ENCODE data around the gene GABBR2.

Gene GABBR2

DNA sequence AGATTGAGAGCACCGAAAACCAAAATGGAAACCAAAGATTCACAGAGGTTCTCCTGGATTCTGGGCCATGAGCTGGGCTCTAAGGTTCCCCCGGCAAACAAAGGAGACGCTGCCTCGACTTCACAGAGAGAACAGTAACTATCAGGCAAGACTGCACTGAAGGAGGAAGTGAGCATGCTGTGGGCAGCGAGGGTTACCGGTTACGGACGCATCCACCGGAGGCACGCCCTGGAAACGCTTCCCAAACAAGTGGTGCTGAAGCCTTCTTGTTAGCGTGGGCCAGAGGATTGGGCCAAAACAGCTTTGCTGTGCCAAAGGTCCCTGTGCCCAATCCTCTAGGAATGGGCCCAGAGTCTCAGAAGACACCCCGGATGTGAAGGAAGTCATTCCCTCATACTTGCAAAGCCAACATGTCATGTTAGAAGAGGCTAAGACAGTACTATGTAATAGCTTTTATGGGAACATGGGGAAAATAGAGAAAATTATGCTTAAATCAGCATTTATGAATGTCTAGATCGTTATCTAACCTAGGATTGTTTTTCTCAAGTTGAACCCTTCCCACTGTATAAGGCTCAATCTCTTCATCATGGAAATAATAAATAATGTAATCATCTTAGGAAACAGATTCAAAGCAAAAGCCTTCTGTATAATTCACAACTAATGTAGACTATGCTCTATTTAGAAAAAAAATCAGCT is 145.4 kb downstream of the GABBR2 start:
- H3K9ac ChIP-seq (ENCODE audit: low read length): no peak overlapping the region
- no CpG with 5 or more reads among the region's 14 CpGs for WGBS (ENCODE audit: extremely low coverage, insufficient coverage, insufficient read length)
- no peaks in the 10 kb centered on the region for H3K4me1 ChIP-seq (ENCODE audit: control insufficient read depth in 1 of 2, insufficient read depth in 2 of 2, low read length in 2 of 2)
- H2BK12ac ChIP-seq (ENCODE audit: low read length): no peak overlapping the region
- no peaks in the 10 kb centered on the region for H3K36me3 ChIP-seq (ENCODE audit: control insufficient read depth in 1 of 2, insufficient read depth in 2 of 2, low read length in 2 of 2)
- no peak overlapping the region for H4K91ac ChIP-seq (ENCODE audit: low read depth, low read length)
- no peak overlapping the region for H2BK5ac ChIP-seq (ENCODE audit: low read depth, low read length, poor library complexity)
- no peaks in the 10 kb centered on the region for H3K79me1 ChIP-seq (ENCODE audit: low read length)
- H2AFZ ChIP-seq (ENCODE audit: insufficient read depth, low read length, poor library complexity): no peak overlapping the region
- H3K4me2 ChIP-seq (ENCODE audit: low read length): no peak overlapping the region
- H3K4ac ChIP-seq (ENCODE audit: low read depth, low read length): no peak overlapping the region
- H3K27ac ChIP-seq (ENCODE audit: low read depth, low read length): no peak overlapping the region
- H4K8ac ChIP-seq (ENCODE audit: low read depth, low read length): no peak overlapping the region
- no peaks in the 10 kb centered on the region for H3K79me2 ChIP-seq (ENCODE audit: control insufficient read depth, insufficient read depth, low read length, poor library complexity)
- no peak overlapping the region for H3K14ac ChIP-seq (ENCODE audit: low read length)
- no peaks in the 10 kb centered on the region for H3K27me3 ChIP-seq (ENCODE audit: insufficient read depth, low read length)
- no peak overlapping the region for H2AK5ac ChIP-seq (ENCODE audit: low read length)
- no peak overlapping the region for H3K4me3 ChIP-seq (ENCODE audit: low read depth, low read length)
- no peak overlapping the region for H3K23ac ChIP-seq (ENCODE audit: low read length)
- H2BK120ac ChIP-seq (ENCODE audit: insufficient read depth, low read length, poor library complexity): no peak overlapping the region
- no peak for DNase-seq
- H3K18ac ChIP-seq (ENCODE audit: low read length): no peak overlapping the region
- no peak overlapping the region for H4K12ac ChIP-seq (ENCODE audit: low read depth, low read length)
- no peaks in the 10 kb centered on the region for H3K9me3 ChIP-seq (ENCODE audit: insufficient read depth, low read depth, low read length)

DNA sequence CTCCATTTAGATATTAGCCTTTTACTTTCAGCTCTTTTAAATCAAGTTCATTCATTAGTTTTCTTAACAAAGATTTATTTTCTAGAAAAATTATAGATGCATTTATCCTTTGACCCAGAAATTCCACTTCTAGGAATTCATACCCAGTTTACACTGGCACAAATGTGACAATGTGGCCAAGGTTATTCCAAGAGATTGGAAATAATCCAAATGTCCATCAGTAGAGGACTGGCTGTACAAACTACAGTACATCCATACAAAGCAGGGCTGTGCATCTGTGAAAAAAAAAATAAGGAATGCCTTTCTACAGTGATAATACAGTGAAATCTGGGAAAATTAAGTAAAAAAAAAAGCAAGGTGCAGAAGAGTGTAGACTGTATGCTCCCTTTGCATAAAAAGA is 149.2 kb downstream of the GABBR2 start:
- H3K36me3 ChIP-seq (ENCODE audit: control insufficient read depth in 1 of 2, insufficient read depth in 2 of 2, low read length in 2 of 2): no peaks in the 10 kb centered on the region
- no peak overlapping the region for H3K9ac ChIP-seq (ENCODE audit: low read length)
- no peak overlapping the region for H3K4me3 ChIP-seq (ENCODE audit: low read depth, low read length)
- H3K18ac ChIP-seq (ENCODE audit: low read length): no peak overlapping the region
- H3K4ac ChIP-seq (ENCODE audit: low read depth, low read length): no peak overlapping the region
- no peak overlapping the region for H2BK12ac ChIP-seq (ENCODE audit: low read length)
- no peaks in the 10 kb centered on the region for H3K4me1 ChIP-seq (ENCODE audit: control insufficient read depth in 1 of 2, insufficient read depth in 2 of 2, low read length in 2 of 2)
- no peak overlapping the region for H4K91ac ChIP-seq (ENCODE audit: low read depth, low read length)
- no peak overlapping the region for H3K14ac ChIP-seq (ENCODE audit: low read length)
- H2AK5ac ChIP-seq (ENCODE audit: low read length): no peak overlapping the region
- no peak overlapping the region for H3K23ac ChIP-seq (ENCODE audit: low read length)
- DNase-seq: no peak
- no peak overlapping the region for H2AFZ ChIP-seq (ENCODE audit: insufficient read depth, low read length, poor library complexity)
- no peaks in the 10 kb centered on the region for H3K79me1 ChIP-seq (ENCODE audit: low read length)
- H3K27ac ChIP-seq (ENCODE audit: low read depth, low read length): no peak overlapping the region
- no peaks in the 10 kb centered on the region for H3K79me2 ChIP-seq (ENCODE audit: control insufficient read depth, insufficient read depth, low read length, poor library complexity)
- H4K8ac ChIP-seq (ENCODE audit: low read depth, low read length): no peak overlapping the region
- no peaks in the 10 kb centered on the region for H3K9me3 ChIP-seq (ENCODE audit: insufficient read depth, low read depth, low read length)
- no peak overlapping the region for H2BK5ac ChIP-seq (ENCODE audit: low read depth, low read length, poor library complexity)
- H3K27me3 ChIP-seq (ENCODE audit: insufficient read depth, low read length): no peaks in the 10 kb centered on the region
- H2BK120ac ChIP-seq (ENCODE audit: insufficient read depth, low read length, poor library complexity): no peak overlapping the region
- H4K12ac ChIP-seq (ENCODE audit: low read depth, low read length): no peak overlapping the region
- H3K4me2 ChIP-seq (ENCODE audit: low read length): no peak overlapping the region

DNA sequence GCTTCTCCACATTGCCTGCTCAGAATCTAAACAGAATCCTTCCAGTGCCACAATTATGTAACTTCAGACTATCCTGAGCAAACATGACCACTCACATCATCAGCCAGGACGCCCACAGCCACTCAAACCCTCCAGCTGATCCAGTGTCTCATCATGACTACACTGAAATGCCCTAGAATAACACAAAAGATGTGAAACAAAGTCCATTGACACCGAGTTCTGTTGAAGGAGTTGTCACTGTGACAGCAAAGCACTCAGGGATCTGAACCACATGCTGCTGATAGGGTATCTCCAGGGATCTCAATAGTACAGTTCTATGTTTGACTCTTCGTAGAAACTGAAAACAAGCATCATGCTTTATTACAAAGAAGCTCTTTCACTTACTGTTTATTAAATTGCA is 150.2 kb downstream of the GABBR2 start:
- DNase-seq: no peak
- no peak overlapping the region for H3K4ac ChIP-seq (ENCODE audit: low read depth, low read length)
- H3K23ac ChIP-seq (ENCODE audit: low read length): no peak overlapping the region
- H2AFZ ChIP-seq (ENCODE audit: insufficient read depth, low read length, poor library complexity): no peak overlapping the region
- no peak overlapping the region for H3K14ac ChIP-seq (ENCODE audit: low read length)
- H3K36me3 ChIP-seq (ENCODE audit: control insufficient read depth in 1 of 2, insufficient read depth in 2 of 2, low read length in 2 of 2): no peaks in the 10 kb centered on the region
- H2BK12ac ChIP-seq (ENCODE audit: low read length): no peak overlapping the region
- no CpG with 5 or more reads among the region's 3 CpGs for WGBS (ENCODE audit: extremely low coverage, insufficient coverage, insufficient read length)
- no peak overlapping the region for H2AK5ac ChIP-seq (ENCODE audit: low read length)
- H3K79me1 ChIP-seq (ENCODE audit: low read length): no peaks in the 10 kb centered on the region
- H3K27me3 ChIP-seq (ENCODE audit: insufficient read depth, low read length): no peaks in the 10 kb centered on the region
- no peak overlapping the region for H4K12ac ChIP-seq (ENCODE audit: low read depth, low read length)
- no peak overlapping the region for H2BK120ac ChIP-seq (ENCODE audit: insufficient read depth, low read length, poor library complexity)
- no peaks in the 10 kb centered on the region for H3K9me3 ChIP-seq (ENCODE audit: insufficient read depth, low read depth, low read length)
- no peak overlapping the region for H4K8ac ChIP-seq (ENCODE audit: low read depth, low read length)
- no peak overlapping the region for H3K18ac ChIP-seq (ENCODE audit: low read length)
- H3K79me2 ChIP-seq (ENCODE audit: control insufficient read depth, insufficient read depth, low read length, poor library complexity): no peaks in the 10 kb centered on the region
- H3K4me3 ChIP-seq (ENCODE audit: low read depth, low read length): no peak overlapping the region
- no peaks in the 10 kb centered on the region for H3K4me1 ChIP-seq (ENCODE audit: control insufficient read depth in 1 of 2, insufficient read depth in 2 of 2, low read length in 2 of 2)
- no peak overlapping the region for H3K27ac ChIP-seq (ENCODE audit: low read depth, low read length)
- H3K9ac ChIP-seq (ENCODE audit: low read length): no peak overlapping the region
- H2BK5ac ChIP-seq (ENCODE audit: low read depth, low read length, poor library complexity): no peak overlapping the region
- H4K91ac ChIP-seq (ENCODE audit: low read depth, low read length): no peak overlapping the region
- no peak overlapping the region for H3K4me2 ChIP-seq (ENCODE audit: low read length)

DNA sequence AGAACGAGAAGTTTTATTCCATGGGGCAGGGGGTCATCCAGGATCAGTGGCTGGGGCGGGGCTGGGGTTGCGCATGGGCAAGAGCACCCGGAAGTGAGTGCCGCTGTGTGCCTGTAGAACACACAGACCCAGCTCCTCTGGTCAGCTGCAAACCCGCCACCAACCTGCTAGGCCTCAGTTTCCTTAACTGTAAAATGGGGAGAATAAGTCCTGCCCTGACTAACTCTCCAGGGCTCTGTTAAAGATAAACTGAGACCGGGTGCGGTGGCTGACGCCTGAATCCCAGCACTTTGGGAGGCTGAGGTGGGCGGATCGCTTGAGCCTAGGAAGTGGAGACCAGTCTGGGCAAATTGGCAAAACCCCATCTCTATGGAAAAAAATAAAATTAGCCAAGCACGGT is 152.2 kb downstream of the GABBR2 start:
- no peak overlapping the region for H3K27ac ChIP-seq (ENCODE audit: low read depth, low read length)
- H3K9me3 ChIP-seq (ENCODE audit: insufficient read depth, low read depth, low read length): no peaks in the 10 kb centered on the region
- H3K4ac ChIP-seq (ENCODE audit: low read depth, low read length): no peak overlapping the region
- no peaks in the 10 kb centered on the region for H3K79me2 ChIP-seq (ENCODE audit: control insufficient read depth, insufficient read depth, low read length, poor library complexity)
- no peak overlapping the region for H2AFZ ChIP-seq (ENCODE audit: insufficient read depth, low read length, poor library complexity)
- H3K79me1 ChIP-seq (ENCODE audit: low read length): no peaks in the 10 kb centered on the region
- no peak overlapping the region for H3K14ac ChIP-seq (ENCODE audit: low read length)
- H3K4me3 ChIP-seq (ENCODE audit: low read depth, low read length): no peak overlapping the region
- no peaks in the 10 kb centered on the region for H3K4me1 ChIP-seq (ENCODE audit: control insufficient read depth in 1 of 2, insufficient read depth in 2 of 2, low read length in 2 of 2)
- no peak overlapping the region for H2BK12ac ChIP-seq (ENCODE audit: low read length)
- H4K8ac ChIP-seq (ENCODE audit: low read depth, low read length): no peak overlapping the region
- no peak overlapping the region for H3K18ac ChIP-seq (ENCODE audit: low read length)
- no peak overlapping the region for H3K4me2 ChIP-seq (ENCODE audit: low read length)
- no CpG with 5 or more reads among the region's 12 CpGs for WGBS (ENCODE audit: extremely low coverage, insufficient coverage, insufficient read length)
- no peak overlapping the region for H2AK5ac ChIP-seq (ENCODE audit: low read length)
- H3K23ac ChIP-seq (ENCODE audit: low read length): no peak overlapping the region
- no peak overlapping the region for H2BK5ac ChIP-seq (ENCODE audit: low read depth, low read length, poor library complexity)
- no peak for DNase-seq
- no peak overlapping the region for H2BK120ac ChIP-seq (ENCODE audit: insufficient read depth, low read length, poor library complexity)
- no peak overlapping the region for H4K91ac ChIP-seq (ENCODE audit: low read depth, low read length)
- no peaks in the 10 kb centered on the region for H3K36me3 ChIP-seq (ENCODE audit: control insufficient read depth in 1 of 2, insufficient read depth in 2 of 2, low read length in 2 of 2)
- no peak overlapping the region for H4K12ac ChIP-seq (ENCODE audit: low read depth, low read length)
- no peak overlapping the region for H3K9ac ChIP-seq (ENCODE audit: low read length)
- H3K27me3 ChIP-seq (ENCODE audit: insufficient read depth, low read length): no peaks in the 10 kb centered on the region

Measured in trophoblast cell (in vitro differentiated cells and primary cell).